ENCODE data around the gene MOB3C.

The MOB3C gene

GRCh38 chr1:46569884-46570725, 46.5 kb downstream of the MOB3C start:
- POLR2A ChIA-PET = no interaction called here
- H3K4me3 ChIP-seq (ENCODE audit: low read depth, low read length) = no peak overlapping the region
- no peak for TF ChIP-seq CTCF (IDR thresholded peaks at IDR 0.05; ENCODE audit: insufficient read depth, low read length, missing control alignments)
- DNase-seq (ENCODE audit: low read depth, low spot score) = no peak
- CTCF ChIA-PET = interaction anchor here (1.0 to 2.0 kb wide), 5 partner anchors 9 to 42 kb away, joined by 3 to 13 read pairs (median 3); no protein-coding TSS in a partner anchor

- H3K4me3 ChIP-seq (ENCODE audit: low read depth, low read length) = no peak overlapping the region
- no peak for TF ChIP-seq CTCF (IDR thresholded peaks at IDR 0.05; ENCODE audit: insufficient read depth, low read length, missing control alignments)
- ChIA-PET POLR2A (no interaction called here), CTCF (interaction anchor here (1.0 to 2.0 kb wide), 3 partner anchors 10 to 32 kb away, joined by 3 to 13 read pairs (median 7); no protein-coding TSS in a partner anchor)
- no peak for DNase-seq (ENCODE audit: low read depth, low spot score)
Observed at GRCh38 chr1:46569116-46569515, 47.5 kb downstream of the MOB3C start.

- no peak for DNase-seq (ENCODE audit: low read depth, low spot score)
- CTCF ChIA-PET = interaction anchor here (2.0 kb wide), 2 partner anchors 10 to 21 kb away, joined by 7 to 13 read pairs; no protein-coding TSS in a partner anchor
- no peak for TF ChIP-seq CTCF (IDR thresholded peaks at IDR 0.05; ENCODE audit: insufficient read depth, low read length, missing control alignments)
- no peak overlapping the region for H3K4me3 ChIP-seq (ENCODE audit: low read depth, low read length)
- POLR2A ChIA-PET = no interaction called here
Observed at GRCh38 chr1:46568461-46568891, 48.1 kb downstream of the MOB3C start.

- no peak overlapping the region for H3K4me3 ChIP-seq (ENCODE audit: low read depth, low read length)
- DNase-seq (ENCODE audit: low read depth, low spot score) = no peak
- ChIA-PET POLR2A (no interaction called here), CTCF (interaction anchor here (1.1 to 2.1 kb wide), 3 partner anchors 14 to 121 kb away, joined by 3 to 12 read pairs (median 3); no protein-coding TSS in a partner anchor)
- TF ChIP-seq CTCF (IDR thresholded peaks at IDR 0.05; ENCODE audit: insufficient read depth, low read length, missing control alignments) = no peak
Observed at GRCh38 chr1:46563341-46563740, 53.3 kb downstream of the MOB3C start.

- CTCF ChIA-PET = interaction anchor here (1.1 to 2.1 kb wide), 4 partner anchors 13 to 120 kb away, joined by 3 to 12 read pairs (median 4); no protein-coding TSS in a partner anchor
- H3K4me3 ChIP-seq (ENCODE audit: low read depth, low read length) = no peak overlapping the region
- DNase-seq (ENCODE audit: low read depth, low spot score) = no peak
- TF ChIP-seq CTCF (IDR thresholded peaks at IDR 0.05; ENCODE audit: insufficient read depth, low read length, missing control alignments) = no peak
- POLR2A ChIA-PET = no interaction called here
Observed at GRCh38 chr1:46562498-46562897, 54.1 kb downstream of the MOB3C start.

- no peak overlapping the region for H3K4me3 ChIP-seq (ENCODE audit: low read depth, low read length)
- ChIA-PET POLR2A (no interaction called here), CTCF (interaction anchor here (0.7 to 4.3 kb wide), 3 partner anchors 9 to 13 kb away, joined by 3 to 39 read pairs (median 3); no protein-coding TSS in a partner anchor)
- TF ChIP-seq CTCF (IDR thresholded peaks at IDR 0.05; ENCODE audit: insufficient read depth, low read length, missing control alignments) = no peak
- no peak for DNase-seq (ENCODE audit: low read depth, low spot score)
Observed at GRCh38 chr1:46558966-46559365, 57.6 kb downstream of the MOB3C start.
